DMS114 treated with DMSO at 0.1 percent for 48 hours (cell line): ENCODE results near the gene NELL2.

ENCODE experiments used
- DNase-seq: peaks from one replicate; lab custom pipeline; 2025; ENCODE audit not compliant: unreplicated experiment; lab: John Stamatoyannopoulos, UW

NELL2 gene

DNA sequence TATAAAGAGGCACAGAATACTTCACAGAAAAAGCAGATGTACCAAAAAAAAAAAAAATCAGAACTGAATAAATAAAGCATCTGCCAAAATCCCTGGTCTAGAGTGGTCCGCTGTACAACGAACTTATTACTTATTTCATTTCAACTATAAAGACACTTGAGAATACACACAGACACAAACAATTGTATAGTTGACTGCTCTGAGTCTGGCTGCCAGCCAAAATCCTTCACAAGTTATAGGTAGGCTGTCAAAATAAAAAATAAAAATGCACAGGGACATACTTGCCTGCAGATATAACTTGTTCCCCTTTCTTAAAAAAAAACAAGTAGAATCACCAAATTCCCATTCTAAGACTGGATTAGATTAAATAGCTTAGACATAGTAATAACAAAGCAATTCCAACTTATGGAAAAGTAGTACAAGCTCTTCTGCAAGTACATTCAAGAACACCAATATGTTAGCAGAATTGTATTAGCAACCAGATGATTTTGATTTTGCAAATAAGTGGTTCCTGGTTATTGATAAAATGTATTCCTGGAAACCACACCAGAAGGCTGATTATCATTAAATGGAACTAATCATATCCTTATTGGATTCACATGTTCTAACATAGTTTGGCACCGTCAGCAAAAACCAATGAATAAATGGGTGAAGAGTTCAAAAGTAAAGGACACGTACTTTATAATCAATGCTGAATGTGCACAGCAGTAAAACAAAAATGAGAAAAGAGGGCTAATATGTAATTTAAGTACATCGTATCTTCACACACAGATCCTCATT, 248.5 kb downstream of the NELL2 start:
- DNase-seq = no peak

DNA sequence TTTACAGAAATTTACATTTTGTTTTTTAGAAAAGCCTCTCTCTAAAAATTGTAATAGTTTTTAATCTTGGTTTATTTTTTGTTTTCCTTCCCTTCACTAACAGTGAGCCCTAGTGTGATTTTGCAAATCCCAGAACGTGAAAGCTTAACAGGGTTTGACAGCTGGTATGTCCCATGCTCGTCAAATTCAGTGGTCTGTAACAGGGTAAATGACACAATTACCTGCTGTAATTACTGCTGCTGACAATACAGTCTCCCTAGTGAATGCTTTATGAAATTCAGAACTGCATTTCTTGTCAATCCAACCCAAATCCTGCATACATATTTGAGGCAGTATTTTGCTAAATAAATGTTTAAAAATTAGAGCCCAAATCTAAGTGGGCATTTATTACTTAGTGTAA, 249.2 kb downstream of the NELL2 start:
- no peak for DNase-seq

GRCh38 chr12:44618946-44619345, 257.2 kb downstream of the NELL2 start:
- no peak for DNase-seq

GRCh38 chr12:44616402-44616801, 259.7 kb downstream of the NELL2 start:
- no peak for DNase-seq

- DNase-seq = no peak
Measured at GRCh38 chr12:44611538-44611937, 264.6 kb downstream of the NELL2 start.

- DNase-seq = no peak
Measured at GRCh38 chr12:44603701-44604100, 272.4 kb downstream of the NELL2 start.

DNA sequence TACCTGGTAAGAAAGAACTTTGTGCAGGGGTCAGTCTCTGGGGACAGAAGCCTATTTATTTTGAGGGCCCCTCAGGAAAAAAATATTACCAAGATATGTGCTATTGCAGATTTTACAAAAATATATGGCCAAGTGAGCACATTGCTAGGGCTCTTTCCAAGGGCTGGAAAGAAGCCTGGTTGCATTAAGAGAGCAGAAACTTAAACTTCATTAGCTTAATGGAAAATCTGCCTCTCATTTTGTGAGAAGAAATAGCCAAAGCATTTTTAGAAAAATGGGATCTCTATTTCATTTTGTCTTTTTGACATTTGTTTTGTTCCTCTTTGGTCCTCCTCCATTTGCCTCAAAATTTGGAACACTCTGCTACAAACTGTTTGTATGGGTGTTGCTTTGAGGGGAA, 283.5 kb downstream of the NELL2 start:
- no peak for DNase-seq

DNA sequence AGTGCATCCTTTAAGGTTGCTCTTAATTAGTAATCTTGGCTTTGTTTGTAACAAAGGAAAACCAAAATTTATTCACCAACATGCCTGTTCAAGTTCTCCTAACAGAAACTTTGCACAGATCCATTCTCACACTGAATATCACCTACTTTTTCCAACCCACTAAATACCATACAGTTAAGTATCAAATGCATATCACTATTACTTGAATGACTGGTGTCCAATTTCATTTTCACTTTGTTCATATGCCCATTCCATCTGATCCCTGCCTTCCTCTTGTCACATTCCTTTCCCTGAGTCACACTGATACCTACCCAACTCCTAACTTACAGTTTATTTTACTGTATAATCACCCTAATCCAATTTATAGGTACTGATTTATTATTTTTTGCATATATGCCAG, 286.4 kb downstream of the NELL2 start:
- DNase-seq = no peak

DNA sequence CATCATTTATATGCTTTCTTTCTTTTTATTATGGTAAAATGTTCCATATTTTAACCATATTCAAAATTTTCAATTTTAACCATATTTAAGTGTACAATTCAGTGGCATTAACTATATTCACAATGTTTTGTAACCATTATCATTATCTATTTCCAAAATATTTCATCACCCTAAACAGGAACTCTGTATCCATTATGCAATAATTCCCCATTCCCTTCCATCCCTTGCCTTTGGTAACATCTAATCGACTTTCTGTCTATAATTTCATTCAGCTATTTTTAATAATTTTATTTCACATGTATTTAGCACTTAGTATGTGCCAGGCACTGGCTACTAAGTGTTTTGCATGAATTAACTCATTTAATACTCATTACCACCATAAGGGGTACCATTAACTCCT, 287.5 kb downstream of the NELL2 start:
- DNase-seq = no peak

- DNase-seq = no peak
Measured at GRCh38 chr12:44584625-44585024, 291.5 kb downstream of the NELL2 start.

DNA sequence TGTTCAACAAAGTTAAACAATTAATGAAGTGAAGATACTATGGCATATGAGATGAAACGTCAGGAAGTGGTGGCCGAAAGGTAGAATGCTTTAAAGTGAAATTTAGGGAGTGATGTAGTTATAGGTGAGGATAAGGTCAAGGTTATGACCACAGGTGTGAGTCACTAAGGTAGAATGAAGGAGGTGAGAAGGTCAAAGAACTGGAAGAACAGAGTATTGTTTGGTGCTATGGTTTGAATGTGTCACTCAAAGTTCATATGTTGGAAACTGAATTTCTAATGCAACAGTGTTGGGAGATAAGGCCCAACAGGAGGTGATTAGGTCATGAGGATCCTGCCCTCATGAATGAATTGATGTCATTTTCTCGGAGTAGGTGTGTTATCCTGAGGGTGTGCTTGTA, 293.6 kb downstream of the NELL2 start:
- DNase-seq = no peak

DNA sequence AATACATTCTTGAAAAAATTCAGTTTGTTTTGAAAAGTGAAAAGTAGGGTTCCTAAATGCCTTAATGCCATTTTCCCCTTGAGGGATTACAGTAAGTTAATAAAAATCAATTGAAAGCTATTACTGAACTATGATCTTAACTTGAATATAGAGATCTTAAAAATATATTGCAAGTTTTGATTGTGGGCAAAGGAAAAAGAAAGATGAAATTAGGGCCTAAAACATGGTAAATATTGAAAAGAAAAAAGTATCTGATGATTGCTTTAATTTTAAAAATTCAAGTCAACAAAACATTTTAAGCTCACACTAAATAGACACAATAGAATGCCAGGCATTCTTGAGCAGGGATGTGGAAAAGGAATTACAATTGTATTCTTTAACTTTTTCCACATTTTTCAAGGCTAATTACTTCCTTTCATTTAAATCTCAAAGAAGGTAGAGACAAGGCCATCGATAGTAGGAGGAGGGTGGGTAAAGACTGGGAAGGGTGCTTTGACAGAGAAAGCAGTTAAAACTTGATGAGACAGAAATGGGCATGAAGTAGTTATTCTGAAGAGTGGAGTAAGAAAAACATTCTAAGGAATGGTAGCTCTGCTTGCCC, 294.4 kb downstream of the NELL2 start:
- DNase-seq = peak; percentile 11

- no peak for DNase-seq
Measured at GRCh38 chr12:44574586-44574985, 301.5 kb downstream of the NELL2 start.

GRCh38 chr12:44573723-44574122, 302.4 kb downstream of the NELL2 start:
- DNase-seq = no peak

GRCh38 chr12:44571006-44571550, 305.0 kb downstream of the NELL2 start:
- no peak for DNase-seq

- DNase-seq = no peak
Measured at GRCh38 chr12:44570036-44570583, 306.0 kb downstream of the NELL2 start.

- DNase-seq = no peak
Measured at GRCh38 chr12:44565163-44565562, 311.0 kb downstream of the NELL2 start.

GRCh38 chr12:44563486-44563885, 312.6 kb downstream of the NELL2 start:
- DNase-seq = no peak

GRCh38 chr12:44558340-44559100, 317.6 kb downstream of the NELL2 start:
- no peak for DNase-seq

- DNase-seq = no peak
Measured at GRCh38 chr12:44555454-44555853, 320.7 kb downstream of the NELL2 start.

DNA sequence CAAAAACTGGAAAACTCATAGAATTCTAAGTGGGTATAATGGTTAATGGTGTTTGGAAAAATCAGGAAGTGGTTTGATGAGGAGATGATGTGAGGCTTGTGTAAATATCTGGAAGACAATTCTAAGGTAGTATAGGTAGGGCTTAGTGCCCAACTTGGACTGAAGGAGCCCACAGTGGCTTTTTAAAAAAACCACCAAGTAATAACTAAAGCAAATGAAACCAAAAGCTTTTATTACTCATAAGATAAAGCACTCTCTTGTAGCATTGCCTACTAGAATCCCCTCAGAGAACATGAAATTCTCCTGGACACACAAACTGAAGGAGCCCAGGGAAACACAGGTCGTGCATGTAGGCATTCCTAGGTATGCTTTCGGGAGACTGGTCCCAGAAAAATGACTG, 324.5 kb downstream of the NELL2 start:
- no peak for DNase-seq

DNA sequence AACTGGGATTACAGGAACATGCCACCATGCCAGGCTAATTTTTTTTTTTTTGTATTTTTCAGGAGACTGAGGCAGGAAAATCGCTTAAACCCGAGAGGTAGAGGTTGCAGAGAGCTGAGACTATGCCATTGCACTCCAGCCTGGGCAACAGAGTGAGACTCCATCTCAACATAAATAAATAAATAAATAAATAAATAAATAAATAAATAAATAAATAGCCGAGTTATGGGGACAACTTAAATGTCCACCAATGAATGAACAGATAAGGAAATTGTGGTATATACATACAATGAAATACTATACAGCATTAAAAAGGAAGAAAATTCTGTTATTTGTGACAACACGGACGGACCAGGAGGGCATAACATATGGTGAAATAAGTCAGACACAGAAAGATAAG, 325.7 kb downstream of the NELL2 start:
- no peak for DNase-seq
